IPS DF 4.7 (cell line): ENCODE results near the gene KDM2A.
"Not testable (repeated sequence)": the region's sequence is repeated elsewhere in the genome, so short reads cannot be mapped to it uniquely, and the experiment has no call there.

Experiments
- DNase-seq: peaks from one replicate; pipeline ENCODE4 v3.0.0-alpha.2; 2013; ENCODE audit warnings: low spot score; ENCODE audit errors: extremely low read depth

The KDM2A gene

GRCh38 chr11:67233584-67234190 lies 114.6 kb downstream of the KDM2A start:
- no peak for DNase-seq

GRCh38 chr11:67234571-67234970 lies 115.5 kb downstream of the KDM2A start:
- DNase-seq: not testable (repeated sequence)

- DNase-seq: no peak
These were observed 118.5 kb downstream of the KDM2A start for GRCh38 chr11:67237574-67237973.

GRCh38 chr11:67238894-67239782 lies 120.1 kb downstream of the KDM2A start:
- DNase-seq: no peak

GRCh38 chr11:67239783-67240575 lies 120.9 kb downstream of the KDM2A start:
- DNase-seq: peak; percentile 94

GRCh38 chr11:67240576-67241389 lies 121.7 kb downstream of the KDM2A start:
- DNase-seq: no peak

- DNase-seq: no peak
These were observed 123.5 kb downstream of the KDM2A start for GRCh38 chr11:67242548-67242947.

GRCh38 chr11:67243051-67243450 lies 124.0 kb downstream of the KDM2A start:
- no peak for DNase-seq

GRCh38 chr11:67245046-67245445 lies 126.0 kb downstream of the KDM2A start:
- no peak for DNase-seq

GRCh38 chr11:67247946-67248550 lies 129.0 kb downstream of the KDM2A start:
- DNase-seq: no peak

- no peak for DNase-seq
These were observed 129.6 kb downstream of the KDM2A start for GRCh38 chr11:67248653-67249052.

- DNase-seq: no peak
These were observed 131.3 kb downstream of the KDM2A start for GRCh38 chr11:67250059-67251043.

GRCh38 chr11:67251841-67252240 lies 132.8 kb downstream of the KDM2A start:
- DNase-seq: no peak

GRCh38 chr11:67252831-67253239 lies 133.8 kb downstream of the KDM2A start:
- no peak for DNase-seq

- DNase-seq: no peak
These were observed 135.0 kb downstream of the KDM2A start for GRCh38 chr11:67253872-67254624.

GRCh38 chr11:67254798-67255197 lies 135.7 kb downstream of the KDM2A start:
- no peak for DNase-seq

GRCh38 chr11:67255353-67255752 lies 136.3 kb downstream of the KDM2A start:
- DNase-seq: no peak

- no peak for DNase-seq
These were observed 136.8 kb downstream of the KDM2A start for GRCh38 chr11:67255864-67256263.
